C4-2B (cell line): ENCODE measurements around the gene OR51B4.

ENCODE experiments used
- CTCF ChIP-seq: fragments of 450-650 bp; conservative IDR thresholded peaks from 2 replicates; pipeline ENCODE4 v1.5.1; 2017; ENCODE audit warnings: mild to moderate bottlenecking
- ZFX ChIP-seq: fragments of 450-650 bp; IDR thresholded peaks from 2 replicates; pipeline ENCODE4 v1.6.1; 2017

GRCh38 chr11:5267033-5267563 is 34.6 kb downstream of the OR51B4 start:
- TF ChIP-seq CTCF (no peak), ZFX (no peak)
